Endometrial microvascular endothelial cells (primary cell): Measurements from ENCODE around the gene USP47. TPM values are rescaled to one million over a fixed set of nuclear protein-coding genes. Genes with fewer than 3 reads are reported as not detected.

Experiments used
- in situ Hi-C: cut with HindIII; loops from 2 replicates; pipeline ENCODE4 v1.10.0; 2017; ENCODE audit warnings: low sequenced_read_pairs, low pct_unique_long_range_greater_than_20kb; ENCODE audit errors: inconsistent ontology term
- total RNA-seq: library from RNA; depleted of rRNA; stranded (reverse); fragments of >200 nt; gene quantifications from one replicate; pipeline ENCODE4 v1.2.3, GENCODE V29; 2015; ENCODE audit errors: inconsistent ontology term

Gene USP47, protein sequence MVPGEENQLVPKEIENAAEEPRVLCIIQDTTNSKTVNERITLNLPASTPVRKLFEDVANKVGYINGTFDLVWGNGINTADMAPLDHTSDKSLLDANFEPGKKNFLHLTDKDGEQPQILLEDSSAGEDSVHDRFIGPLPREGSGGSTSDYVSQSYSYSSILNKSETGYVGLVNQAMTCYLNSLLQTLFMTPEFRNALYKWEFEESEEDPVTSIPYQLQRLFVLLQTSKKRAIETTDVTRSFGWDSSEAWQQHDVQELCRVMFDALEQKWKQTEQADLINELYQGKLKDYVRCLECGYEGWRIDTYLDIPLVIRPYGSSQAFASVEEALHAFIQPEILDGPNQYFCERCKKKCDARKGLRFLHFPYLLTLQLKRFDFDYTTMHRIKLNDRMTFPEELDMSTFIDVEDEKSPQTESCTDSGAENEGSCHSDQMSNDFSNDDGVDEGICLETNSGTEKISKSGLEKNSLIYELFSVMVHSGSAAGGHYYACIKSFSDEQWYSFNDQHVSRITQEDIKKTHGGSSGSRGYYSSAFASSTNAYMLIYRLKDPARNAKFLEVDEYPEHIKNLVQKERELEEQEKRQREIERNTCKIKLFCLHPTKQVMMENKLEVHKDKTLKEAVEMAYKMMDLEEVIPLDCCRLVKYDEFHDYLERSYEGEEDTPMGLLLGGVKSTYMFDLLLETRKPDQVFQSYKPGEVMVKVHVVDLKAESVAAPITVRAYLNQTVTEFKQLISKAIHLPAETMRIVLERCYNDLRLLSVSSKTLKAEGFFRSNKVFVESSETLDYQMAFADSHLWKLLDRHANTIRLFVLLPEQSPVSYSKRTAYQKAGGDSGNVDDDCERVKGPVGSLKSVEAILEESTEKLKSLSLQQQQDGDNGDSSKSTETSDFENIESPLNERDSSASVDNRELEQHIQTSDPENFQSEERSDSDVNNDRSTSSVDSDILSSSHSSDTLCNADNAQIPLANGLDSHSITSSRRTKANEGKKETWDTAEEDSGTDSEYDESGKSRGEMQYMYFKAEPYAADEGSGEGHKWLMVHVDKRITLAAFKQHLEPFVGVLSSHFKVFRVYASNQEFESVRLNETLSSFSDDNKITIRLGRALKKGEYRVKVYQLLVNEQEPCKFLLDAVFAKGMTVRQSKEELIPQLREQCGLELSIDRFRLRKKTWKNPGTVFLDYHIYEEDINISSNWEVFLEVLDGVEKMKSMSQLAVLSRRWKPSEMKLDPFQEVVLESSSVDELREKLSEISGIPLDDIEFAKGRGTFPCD (N-terminal part only)
- 35.4 TPM for total RNA-seq

DNA sequence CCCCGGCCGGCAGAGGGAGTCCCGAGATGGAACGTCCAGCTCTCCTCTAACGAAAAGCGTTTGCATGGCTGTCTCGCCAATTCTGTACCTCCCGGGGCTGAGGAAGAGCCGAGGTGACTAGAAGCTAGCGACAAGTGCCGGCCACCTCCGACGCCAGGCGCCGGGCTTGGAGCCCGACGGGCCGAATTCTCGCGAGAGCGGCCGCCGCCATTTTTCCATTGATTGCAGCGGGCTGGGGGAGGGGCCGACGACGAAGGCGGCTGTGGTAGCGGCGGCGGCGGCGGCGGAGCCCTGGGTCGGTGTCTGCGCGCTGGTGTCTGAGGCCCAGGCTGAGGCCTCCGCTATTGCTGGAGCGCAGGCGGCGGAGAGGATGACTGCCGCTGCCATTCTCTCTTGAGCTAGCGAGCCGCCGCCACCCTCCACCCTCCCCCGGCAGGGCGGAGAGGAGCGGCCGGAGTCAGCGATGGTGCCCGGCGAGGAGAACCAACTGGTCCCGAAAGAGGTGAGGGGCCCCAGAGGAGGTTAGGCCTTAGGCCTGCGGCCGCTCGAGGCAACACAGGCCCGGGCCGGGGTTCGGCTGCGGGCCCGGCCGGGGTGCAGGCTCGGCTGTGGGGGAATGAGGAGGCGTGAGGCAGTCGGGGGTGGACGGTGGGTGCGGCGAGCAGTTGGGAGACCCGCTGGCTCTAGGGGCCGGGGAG, at the start of gene USP47:
Gene USP47, plus strand, starts transcription at position 250 of the 698 bp plus-strand sequence. Its CDS starts 214 bp downstream, at position 464.
- in situ Hi-C loops: no loop called here

DNA sequence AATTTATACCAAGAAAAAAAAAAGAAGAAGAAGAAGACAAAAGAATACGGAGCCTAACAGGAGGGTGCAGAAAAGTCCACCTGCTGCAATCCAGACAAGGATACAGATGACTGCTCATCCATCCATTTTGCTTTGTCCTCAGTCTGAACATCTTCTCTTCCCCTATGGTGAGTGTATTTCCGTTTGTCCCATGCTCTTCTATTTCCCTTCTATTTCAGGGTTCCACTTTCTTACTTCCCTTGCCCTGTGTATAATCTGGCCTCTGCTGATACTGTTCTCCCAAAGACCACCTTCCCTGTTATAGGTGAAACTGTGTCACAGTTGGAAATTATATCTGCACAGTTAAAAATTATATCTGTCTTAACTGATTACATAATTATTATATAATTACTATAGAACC, 48.7 kb upstream of the USP47 start:
- in situ Hi-C loops: loop anchor here (10.0 kb wide), 1 partner anchor 758 kb away; no protein-coding TSS in a partner anchor

DNA sequence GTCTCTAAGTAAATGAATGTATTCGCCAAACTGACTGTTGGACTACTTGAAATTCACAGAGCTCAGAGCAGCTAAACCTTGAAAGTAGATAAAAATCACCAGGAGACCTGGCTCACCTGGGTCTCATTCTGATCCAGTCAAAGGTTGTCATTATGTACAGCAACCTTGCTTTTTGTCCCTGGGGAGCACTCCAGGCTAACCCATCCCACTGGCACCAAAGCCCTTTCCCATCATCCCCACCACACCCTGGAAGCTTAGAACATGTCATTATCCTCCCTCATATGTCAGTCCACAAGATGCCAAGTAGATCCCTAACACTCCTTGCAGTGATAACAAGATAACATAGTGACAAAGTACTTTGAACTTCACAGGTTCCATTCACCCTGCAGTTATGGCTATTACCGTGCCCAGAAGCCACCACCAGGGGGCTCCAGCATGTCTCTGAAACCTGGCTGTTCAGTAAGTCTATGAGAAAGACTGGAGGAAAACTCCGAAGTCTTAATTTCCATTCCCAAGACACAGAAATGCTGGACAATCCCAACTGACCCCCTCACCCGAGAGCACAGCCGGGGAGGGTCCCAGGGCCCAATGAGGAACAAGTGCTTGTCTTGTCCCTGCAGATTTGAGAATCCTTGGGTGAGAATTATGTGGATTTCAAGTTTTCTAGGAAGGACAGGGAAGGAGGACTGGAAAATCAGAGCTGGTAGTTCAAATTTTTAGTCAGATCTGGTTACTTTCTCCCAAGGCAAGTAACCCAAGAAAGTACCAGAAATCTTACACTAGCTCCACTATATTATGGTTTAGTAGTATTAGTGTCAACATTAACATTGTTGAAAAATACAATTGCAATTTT, 43.0 kb upstream of the USP47 start:
- in situ Hi-C loops: loop anchor here (10.0 kb wide), 1 partner anchor 764 kb away; no protein-coding TSS in a partner anchor

DNA sequence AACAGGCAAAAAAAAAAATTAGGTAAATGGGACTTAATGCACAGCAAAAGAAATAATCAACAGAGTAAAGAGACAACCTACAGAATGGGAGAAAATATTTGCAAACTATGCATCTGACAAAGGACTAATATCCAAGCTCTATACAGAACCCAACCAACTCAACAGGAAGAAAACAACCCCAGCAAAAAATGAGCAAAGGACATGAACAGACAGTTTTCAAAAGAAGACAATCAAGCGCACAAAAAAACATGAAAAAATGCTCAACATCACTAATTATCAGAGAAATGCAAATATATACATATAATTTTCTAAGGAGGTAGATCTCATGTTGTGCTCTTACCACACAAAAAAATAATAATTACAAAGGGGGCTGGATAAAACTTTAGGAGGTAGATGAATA, 36.5 kb upstream of the USP47 start:
- in situ Hi-C loops: no loop called here

DNA sequence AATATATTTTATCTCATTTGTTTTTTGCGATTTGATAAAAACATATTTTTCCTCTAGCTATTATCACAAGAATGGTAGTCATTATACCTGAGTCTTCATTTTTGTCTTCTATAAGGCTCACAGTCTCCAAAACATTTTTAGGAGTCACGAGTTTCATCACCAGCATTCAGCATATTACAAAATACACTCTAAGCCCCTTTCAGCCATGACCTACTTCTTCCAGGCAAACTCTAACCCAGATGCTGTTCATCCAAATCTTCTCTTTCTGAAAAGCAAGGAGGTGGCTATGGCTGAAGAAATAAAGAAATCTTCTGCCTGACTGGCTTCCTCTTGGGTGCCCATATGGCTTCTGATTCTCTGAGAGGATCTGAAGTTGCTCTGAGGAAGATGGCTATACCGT, 35.7 kb upstream of the USP47 start:
- in situ Hi-C loops: no loop called here

DNA sequence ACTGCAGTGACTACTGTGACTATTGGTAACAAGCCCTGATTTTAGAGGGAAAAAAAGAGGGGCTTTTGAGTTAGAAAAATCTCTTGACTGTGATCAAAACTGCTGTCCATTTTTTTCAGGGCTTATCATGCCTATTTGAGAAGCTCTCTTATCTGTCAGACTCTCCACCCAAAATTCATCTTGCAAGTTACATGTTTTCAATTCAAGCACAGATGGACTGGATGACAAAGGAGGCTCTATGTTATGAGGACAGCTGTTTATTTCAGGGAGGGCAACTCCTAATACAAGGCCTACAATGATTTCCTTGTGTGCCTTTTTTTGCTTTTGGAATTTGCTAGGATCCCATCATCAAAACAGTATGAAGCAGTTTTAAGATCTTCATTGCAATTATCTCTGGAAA, 35.2 kb upstream of the USP47 start:
- in situ Hi-C loops: no loop called here

DNA sequence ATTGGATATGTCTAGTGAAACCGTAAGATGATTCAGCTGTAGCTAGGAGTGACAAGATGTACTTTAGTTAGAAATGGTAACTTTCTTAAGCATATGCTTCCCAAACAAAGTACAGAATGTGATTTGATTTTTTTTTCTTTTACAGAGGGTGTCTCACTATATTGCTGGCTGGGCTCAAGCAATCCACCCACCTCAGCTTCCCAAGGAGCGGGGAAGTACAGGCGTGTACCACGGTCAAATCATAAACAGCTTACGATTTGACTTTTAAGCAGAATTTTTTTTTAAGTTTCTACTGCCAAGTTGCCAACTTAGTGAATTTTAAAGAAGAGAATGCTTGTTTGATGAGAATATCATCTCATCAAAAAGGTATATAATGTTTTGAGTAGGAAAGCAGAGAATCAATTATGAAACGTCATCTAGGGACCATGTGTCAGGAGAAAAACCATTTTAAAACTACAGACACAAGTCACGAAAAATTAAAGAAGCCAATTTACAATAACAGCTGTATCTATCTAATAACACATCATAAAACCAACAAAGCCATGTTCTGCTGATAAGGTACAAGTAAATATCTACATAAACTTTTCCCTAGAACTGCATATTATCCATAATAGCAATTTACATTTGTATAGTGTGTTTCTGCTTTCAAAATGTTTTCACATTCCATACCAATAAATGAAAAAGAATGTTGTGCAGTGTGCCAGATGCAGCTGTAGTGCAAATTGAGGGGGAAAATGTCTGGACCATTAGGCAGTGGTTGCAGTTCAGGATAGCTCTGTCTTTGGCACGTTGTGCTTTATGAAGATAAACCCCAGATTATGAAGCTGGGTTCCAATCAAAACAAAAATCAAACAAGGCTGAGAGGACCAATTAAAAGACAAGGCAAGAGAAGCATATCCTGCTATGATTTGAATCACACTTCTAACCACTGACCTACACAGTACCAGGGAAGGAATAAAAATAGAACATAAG, 33.7 kb upstream of the USP47 start:
- in situ Hi-C loops: no loop called here

DNA sequence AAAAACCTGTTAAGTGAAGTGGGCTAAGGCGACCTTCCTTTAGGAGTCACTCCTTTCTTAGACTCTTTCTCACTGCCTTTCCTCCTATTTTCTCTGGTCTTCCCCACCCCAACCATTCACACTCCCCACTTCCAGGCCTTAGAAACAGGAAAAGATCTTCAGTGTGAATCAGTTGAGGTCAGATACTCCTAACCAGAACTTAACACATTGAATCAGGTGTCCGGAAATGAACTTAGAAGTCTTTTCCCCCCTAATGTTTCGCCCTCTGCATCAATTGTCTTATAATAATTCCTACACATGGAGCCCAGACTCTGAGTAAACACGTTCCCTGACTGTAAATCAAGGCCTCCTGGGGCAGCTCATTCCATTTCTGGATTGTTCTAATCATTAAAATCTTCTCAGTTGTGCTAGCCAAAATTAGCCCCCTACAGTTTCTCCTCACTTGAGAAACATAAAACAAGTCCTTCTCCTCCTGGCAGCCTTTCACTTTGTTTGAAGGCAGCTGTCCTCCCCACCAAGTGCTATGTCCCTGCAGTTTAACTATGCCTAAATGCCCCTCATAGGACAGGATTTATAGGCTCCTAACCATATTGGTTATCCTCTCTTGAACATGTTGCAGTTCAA, 32.7 kb upstream of the USP47 start:
- in situ Hi-C loops: no loop called here

DNA sequence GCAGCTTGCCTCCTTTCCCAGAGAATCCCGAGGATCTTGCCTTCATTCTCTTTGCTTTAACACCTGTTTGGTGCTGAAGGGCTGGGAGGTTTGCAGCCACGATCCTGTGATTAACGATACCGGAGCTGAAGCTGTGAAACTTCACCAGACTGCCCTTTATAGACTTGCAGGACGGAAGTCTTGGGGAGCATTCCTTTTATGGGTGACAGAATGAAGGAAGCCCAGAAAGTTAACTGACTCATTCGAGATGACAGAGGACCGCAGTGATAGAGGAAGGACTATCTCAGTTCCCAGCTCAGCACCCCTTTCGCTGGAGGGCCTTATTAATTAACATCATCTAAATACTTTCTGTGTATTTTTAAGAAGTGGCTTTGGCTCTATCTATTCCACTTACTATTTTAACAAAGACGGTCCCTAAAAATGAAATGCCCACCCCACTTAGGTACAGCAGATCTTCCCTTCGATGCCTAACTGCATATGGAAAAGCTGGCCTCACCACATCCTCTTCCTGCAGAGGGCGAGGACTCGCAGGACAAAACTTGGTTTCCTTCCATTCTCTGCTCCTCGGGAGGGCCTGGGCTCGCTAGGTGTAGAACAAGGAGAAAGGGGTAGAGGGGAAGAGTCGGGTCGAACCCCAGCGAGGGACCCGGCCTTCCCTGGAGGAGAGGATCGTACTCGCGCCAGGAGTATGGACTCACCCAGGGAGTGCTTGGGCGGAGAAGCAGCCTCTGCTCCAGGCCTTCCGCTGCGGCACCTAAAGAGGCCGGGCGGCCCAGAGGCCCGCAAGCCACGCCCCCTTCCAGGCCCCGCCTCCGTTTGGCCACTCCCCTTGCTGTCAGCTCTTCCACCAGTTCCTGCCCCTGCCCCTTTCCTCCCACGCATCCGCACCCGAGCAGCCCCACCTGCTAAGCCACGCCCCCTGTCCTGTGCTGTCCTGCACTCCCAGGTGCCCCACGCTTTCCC, 30.7 kb upstream of the USP47 start:
- in situ Hi-C loops: no loop called here

DNA sequence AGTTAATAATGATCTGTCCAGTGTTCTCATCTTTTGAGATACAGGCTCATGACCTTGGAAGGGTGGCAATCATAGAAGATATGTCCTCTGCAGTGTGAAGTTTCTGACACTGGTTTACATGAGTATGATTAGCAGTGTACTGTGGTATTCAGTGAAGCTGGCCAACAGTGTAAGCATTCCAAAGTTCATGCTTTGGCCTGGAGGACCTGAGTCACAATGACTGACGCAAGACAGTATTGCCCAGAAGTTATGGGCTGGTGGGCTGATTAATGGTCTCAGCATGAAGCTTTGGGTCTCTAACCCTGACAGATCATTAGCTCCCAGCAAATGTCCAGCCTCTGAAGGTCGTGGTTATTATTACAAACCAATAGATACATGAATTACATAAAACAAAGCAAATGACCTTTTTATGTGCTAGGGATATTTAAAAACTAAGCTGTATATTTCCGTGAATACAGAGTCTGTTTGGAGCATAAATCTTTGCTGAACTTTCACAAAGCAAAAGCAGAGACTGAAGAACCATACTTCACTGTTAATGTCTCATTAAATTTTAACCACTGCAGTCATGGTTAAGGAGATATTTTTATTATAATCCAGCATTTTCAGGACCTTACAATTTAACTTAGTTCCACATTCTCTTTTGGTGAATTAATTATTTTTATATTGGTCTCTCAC, 28.3 kb upstream of the USP47 start:
- in situ Hi-C loops: no loop called here

DNA sequence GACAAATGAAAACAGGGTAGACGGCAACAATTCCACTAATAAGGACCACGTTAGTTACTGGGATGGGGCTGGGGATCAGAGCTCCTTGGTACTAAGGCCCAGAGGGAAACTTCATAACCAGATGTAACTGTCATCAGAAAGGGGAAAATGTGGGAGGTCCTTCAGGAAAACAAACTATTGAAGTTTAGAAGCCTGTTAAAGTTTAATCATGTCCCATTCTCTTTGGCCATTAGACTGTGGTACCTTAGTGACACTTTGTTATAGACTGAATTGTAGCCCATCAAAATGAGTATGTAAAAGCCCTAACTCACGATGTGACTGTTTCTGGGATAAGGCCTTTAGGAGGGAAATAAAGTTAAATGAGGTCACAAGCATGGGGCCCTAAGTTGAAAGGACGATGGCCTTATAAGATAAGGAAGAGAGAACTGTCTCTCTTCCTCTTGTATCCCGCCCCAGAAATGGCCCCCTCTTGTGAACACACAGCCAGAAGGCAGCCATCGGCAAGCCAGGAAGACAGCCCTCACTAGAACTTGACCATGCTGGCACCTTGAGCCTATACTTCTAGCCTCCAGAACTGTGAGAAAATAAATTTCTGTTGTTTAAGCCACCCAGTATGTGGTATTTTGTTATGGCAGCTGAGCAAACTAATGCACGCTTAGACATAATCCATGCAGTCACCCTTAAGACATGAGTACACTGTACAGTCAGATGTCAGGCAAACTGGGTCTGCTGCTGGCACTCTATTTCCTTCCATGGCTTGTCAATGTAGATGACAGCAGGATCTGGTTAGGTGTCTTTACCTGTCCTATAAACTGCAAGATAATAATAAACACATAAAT, 26.9 kb upstream of the USP47 start:
- in situ Hi-C loops: no loop called here

DNA sequence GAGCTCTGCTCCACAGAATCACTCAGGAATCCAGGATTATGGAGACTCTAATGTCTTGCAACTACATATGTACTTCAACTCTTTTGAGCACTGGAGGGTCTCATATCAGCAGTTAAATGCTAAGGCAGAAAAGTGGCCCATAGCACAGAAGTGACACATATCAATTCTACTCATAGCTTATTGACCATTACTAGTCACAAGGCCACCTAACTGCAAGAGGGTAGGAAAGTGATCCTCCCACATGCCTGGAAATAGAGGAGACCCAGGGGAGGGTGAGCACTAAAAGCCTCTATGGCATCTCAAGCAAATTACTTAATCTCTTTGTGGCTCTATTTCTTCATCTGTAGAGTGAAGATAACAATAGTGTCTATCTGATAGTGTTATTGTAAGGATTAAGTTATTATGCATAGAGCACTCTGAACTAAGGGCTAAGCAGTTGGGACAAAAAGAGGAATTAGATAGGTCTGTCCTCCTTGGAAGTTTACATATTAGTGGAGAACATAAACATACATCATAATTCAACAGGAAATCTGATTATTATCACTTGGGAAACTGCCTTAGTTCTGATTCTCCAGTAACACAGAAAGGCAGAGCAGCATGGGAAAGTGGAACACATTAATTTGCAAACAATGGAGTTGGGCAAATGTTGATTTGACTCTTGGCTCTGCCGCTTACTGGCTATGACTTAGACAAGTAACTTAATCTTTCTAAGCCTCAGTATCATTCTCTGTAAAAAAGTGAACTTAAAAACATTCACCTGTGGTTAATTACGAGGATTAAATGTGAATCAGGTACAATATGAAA, 25.1 kb upstream of the USP47 start:
- in situ Hi-C loops: no loop called here

DNA sequence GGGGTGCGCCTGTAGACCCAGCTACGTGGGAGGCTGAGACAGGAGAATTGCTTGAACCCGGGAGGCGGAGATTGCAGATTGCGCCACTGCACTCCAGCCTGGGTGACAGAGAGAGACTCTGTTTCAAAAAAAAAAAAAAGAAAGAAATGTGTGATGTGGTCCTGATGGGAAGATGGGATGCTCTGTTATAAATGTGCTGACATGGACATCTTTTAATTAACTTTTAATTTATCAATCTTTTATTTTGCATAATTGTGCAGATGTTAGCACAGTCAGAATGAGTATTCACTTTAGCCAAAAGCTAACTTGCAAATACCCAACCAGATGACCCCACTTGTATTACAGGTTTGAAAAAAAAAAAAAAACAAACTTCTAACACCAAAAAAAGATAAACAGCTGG, 23.8 kb upstream of the USP47 start:
- in situ Hi-C loops: no loop called here
